ENCODE measurements around the gene IFNA13. TPM values are rescaled to one million over a fixed set of nuclear protein-coding genes. Genes with fewer than 3 reads are reported as not detected.

Gene IFNA13
- polyA plus RNA-seq, 1 of the 3 experiments (the other 2 are of a cell fraction): not detected

DNA sequence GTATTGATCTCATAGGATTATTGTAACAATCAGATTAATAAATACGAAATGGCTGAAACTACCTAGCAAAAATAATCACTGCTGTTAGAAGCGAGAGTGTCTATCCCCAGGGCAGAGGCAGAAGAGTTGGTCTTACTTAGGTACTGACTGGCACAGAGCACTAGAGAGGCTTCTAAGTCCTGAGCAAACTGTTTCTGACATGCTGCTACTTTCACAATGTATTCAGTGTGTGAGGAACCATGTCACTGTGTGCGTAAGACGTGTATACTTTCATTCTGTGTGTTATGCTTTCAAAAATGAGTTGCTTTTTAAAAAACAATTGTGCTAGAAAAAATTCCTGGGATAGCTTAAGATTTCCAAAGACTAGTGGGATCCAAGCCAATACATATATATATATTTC lies 27.1 kb downstream of the IFNA13 start (continued):
- no peak for TF ChIP-seq SIN3A (IDR thresholded peaks at IDR 0.05; ENCODE audit: borderline replicate concordance, low read depth, low read length)
- no peak for TF ChIP-seq USF2 (IDR thresholded peaks at IDR 0.05; ENCODE audit: borderline replicate concordance, low read depth, low read length)
- no peak for TF ChIP-seq FOXJ3 (CRISPR knock-in tag; IDR thresholded peaks at IDR 0.05)

GRCh38 chr9:21336457-21336856 lies 31.4 kb downstream of the IFNA13 start:
- no peak overlapping the region for H3K4me2 ChIP-seq
- H3K9me3 ChIP-seq: no peaks in the 10 kb centered on the region
- no peak for DNase-seq
- ChIA-PET CTCF (interaction anchor here (1.0 to 4.6 kb wide), 2 partner anchors 18 to 59 kb away, joined by 4 to 19 read pairs; no protein-coding TSS in a partner anchor), POLR2A (no interaction called here)
- peaks cover 8% of the 10 kb centered on the region; the same call in 1 of the 2 replicates for H3K27me3 ChIP-seq (ENCODE audit: insufficient read depth)
- H3K9ac ChIP-seq: no peak overlapping the region
- no peak overlapping the region for H3K4me3 ChIP-seq (ENCODE audit: low read depth in 2 of 2, low read length in 1 of 2)
- peaks cover 37% of the 10 kb centered on the region for H3K79me2 ChIP-seq (ENCODE audit: insufficient read depth)
- TF ChIP-seq YY1 (IDR thresholded peaks at IDR 0.05; ENCODE audit: low read depth): no peak
- no peak for TF ChIP-seq TAF1 (IDR thresholded peaks at IDR 0.05; ENCODE audit: borderline replicate concordance, low read depth, low read length)
- no peak for TF ChIP-seq ZBTB33 (IDR thresholded peaks at IDR 0.05; ENCODE audit: borderline replicate concordance, low read depth)
- TF ChIP-seq FOXJ3 (CRISPR knock-in tag; IDR thresholded peaks at IDR 0.05): no peak
- TF ChIP-seq NFIC (IDR thresholded peaks at IDR 0.05; ENCODE audit: borderline replicate concordance): no peak
- no peak for TF ChIP-seq USF2 (IDR thresholded peaks at IDR 0.05; ENCODE audit: borderline replicate concordance, low read depth, low read length)
- no peak for TF ChIP-seq REST (IDR thresholded peaks at IDR 0.05; ENCODE audit: low read depth, low read length)
- TF ChIP-seq NRF1 (IDR thresholded peaks at IDR 0.05; ENCODE audit: low read depth, low read length): no peak
- TF ChIP-seq RCOR1 (IDR thresholded peaks at IDR 0.05; ENCODE audit: low read length): no peak
- no peak for TF ChIP-seq CHD2 (IDR thresholded peaks at IDR 0.05; ENCODE audit: low read length, partially characterized antibody)
- TF ChIP-seq, protein P1, sequence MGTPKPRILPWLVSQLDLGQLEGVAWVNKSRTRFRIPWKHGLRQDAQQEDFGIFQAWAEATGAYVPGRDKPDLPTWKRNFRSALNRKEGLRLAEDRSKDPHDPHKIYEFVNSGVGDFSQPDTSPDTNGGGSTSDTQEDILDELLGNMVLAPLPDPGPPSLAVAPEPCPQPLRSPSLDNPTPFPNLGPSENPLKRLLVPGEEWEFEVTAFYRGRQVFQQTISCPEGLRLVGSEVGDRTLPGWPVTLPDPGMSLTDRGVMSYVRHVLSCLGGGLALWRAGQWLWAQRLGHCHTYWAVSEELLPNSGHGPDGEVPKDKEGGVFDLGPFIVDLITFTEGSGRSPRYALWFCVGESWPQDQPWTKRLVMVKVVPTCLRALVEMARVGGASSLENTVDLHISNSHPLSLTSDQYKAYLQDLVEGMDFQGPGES (IDR thresholded peaks at IDR 0.05; ENCODE audit: low read depth, low read length): no peak
- no peak for TF ChIP-seq FOSL2 (IDR thresholded peaks at IDR 0.05; ENCODE audit: borderline replicate concordance, low read depth)
- no peak for TF ChIP-seq MXI1 (IDR thresholded peaks at IDR 0.05; ENCODE audit: low read depth, low read length)
- no peak for TF ChIP-seq TEAD4 (IDR thresholded peaks at IDR 0.05; ENCODE audit: borderline replicate concordance, insufficient read depth)
- H2AFZ ChIP-seq (ENCODE audit: low read depth): no peak overlapping the region
- no peak overlapping the region for H3K27ac ChIP-seq (ENCODE audit: low read depth in 2 of 2, low read length in 1 of 2)
- H3K36me3 ChIP-seq (replicated peaks in 1 of 2; ENCODE audit: control insufficient read depth in 1 of 2, insufficient read depth in 2 of 2, low read length in 1 of 2): peaks cover 4 to 20% of the 10 kb centered on the region in 2 experiments
- H3F3A ChIP-seq (replicated peaks; ENCODE audit: insufficient read depth): no peaks in the 10 kb centered on the region
- peaks cover 27% of the 10 kb centered on the region for H4K20me1 ChIP-seq (ENCODE audit: insufficient read depth)
- peaks cover 7 to 22% of the 10 kb centered on the region in 2 experiments; a peak in 3 of 4 replicates for H3K4me1 ChIP-seq (ENCODE audit: control insufficient read depth in 1 of 2, insufficient read depth in 2 of 2, low read depth in 1 of 2, low read length in 1 of 2)
- no peaks in the 10 kb centered on the region for H3K9me2 ChIP-seq
